Esophagus squamous epithelium (tissue), 5 donors: ENCODE results near the gene MARCHF2. TPM values are rescaled to one million over a fixed set of nuclear protein-coding genes. Genes with fewer than 3 reads are reported as not detected.
"Not testable (repeated sequence)": the region's sequence is repeated elsewhere in the genome, so short reads cannot be mapped to it uniquely, and the experiment has no call there.

Experiments used
- DNase-seq: peaks from one replicate; lab custom pipeline; 2025; lab: John Stamatoyannopoulos, UW
- H3K27ac ChIP-seq, 4 donors: fragments of 200-600 bp; sonication (generic); one replicate each; pipeline ENCODE4 v1.5.1; 2016 to 2019; ENCODE audit warnings: mild to moderate bottlenecking in 1 of 4
- H3K27me3 ChIP-seq, 4 donors: fragments of 200-600 bp; sonication (generic); 1 replicate in 3 of 4; 2 replicates in 1 of 4; pipeline versions ENCODE4 v1.5.1 to v1.6.0; 2017 to 2021; ENCODE audit warnings: antibody characterized with exemption in 1 of 4
- H3K36me3 ChIP-seq, 3 donors: fragments of 200-600 bp; sonication (generic); one replicate each; pipeline ENCODE4 v1.5.1; 2016 to 2019
- H3K4me1 ChIP-seq, 3 donors: fragments of 200-600 bp; sonication (generic); one replicate each; pipeline ENCODE4 v1.5.1; 2017 to 2019
- H3K4me3 ChIP-seq, 4 donors: fragments of 200-600 bp; sonication (generic); 1 replicate in 3 of 4; 2 replicates in 1 of 4; pipeline ENCODE4 v1.5.1; 2016 to 2019; ENCODE audit warnings: mild to moderate bottlenecking in 2 of 4, moderate library complexity in 1 of 4
- H3K9me3 ChIP-seq, 3 donors: fragments of 200-600 bp; sonication (generic); one replicate each; pipeline ENCODE4 v1.5.1; 2016 to 2019
- POLR2A ChIP-seq, 4 donors: fragments of 450-650 bp; IDR thresholded peaks; one replicate each; pipeline ENCODE4 v1.6.1; 2017; ENCODE audit warnings: antibody characterized with exemption in 4 of 4, mild to moderate bottlenecking in 4 of 4, moderate library complexity in 3 of 4
- WGBS, 2 donors: methylation state at CpG; one replicate each; pipeline ENCODE4 v1.1.5; 2018; 5-methylcytosine and 5-hydroxymethylcytosine counted together
- intact Hi-C: fragments of 100-400 bp; cut with DNase I; formaldehyde crosslinking; loops from one replicate; pipeline ENCODE4 v1.15.0; 2022
- total RNA-seq, 4 donors: library from RNA; depleted of rRNA; stranded (reverse); fragments of >200 nt; gene quantifications; one replicate each; pipeline ENCODE4 v1.1.0, GENCODE V29; 2016
- TF ChIP-seq, protein P1 (sequence below), 6 experiments: fragments of 450-650 bp in 4 of 6; fragments of 200-600 bp in 2 of 6; sonication (generic) in 2 of 6; IDR thresholded peaks; one replicate each; pipeline ENCODE4 v1.5.1; 2016 to 2019; ENCODE audit warnings: antibody characterized with exemption in 6 of 6, mild to moderate bottlenecking in 4 of 6, moderate library complexity in 4 of 6
- donor health status: DM: yes; HTN: yes; CAD: no.

MARCHF2 gene
- total RNA-seq, 4 donors from 2014 or later = 34.5 to 78.9 (median 61.7) TPM

DNA sequence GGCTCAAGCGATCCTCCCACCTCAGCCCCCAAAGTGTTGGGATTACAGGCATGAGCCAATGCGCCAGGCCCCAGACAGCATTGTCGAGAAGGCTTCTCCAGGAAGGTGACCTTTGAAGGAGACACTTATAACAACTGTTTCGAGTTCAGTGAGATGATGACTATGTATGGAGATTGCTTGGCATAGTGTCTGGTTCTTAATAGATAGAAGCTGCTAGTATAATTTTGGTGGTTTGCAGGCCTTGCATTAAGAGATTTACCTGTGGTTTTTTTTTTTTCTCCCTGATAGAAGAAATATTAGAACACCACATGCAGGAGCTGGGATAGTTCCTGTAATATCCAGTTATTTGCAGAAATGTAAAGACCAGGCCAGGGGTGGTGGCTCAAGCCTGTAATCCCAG lies 3.7 kb downstream of the MARCHF2 start:
- Histone ChIP-seq H3K4me1 (peaks cover 6 to 60% (median 38%) of the 10 kb centered on the region in 3 donors), H3K9me3 (no peaks in the 10 kb centered on the region), H3K4me3 (no peak overlapping the region), H3K27ac (peak overlapping the region in 3 of 4 donors; percentile 38 to 55 (median 39)), H3K27me3 (no peaks in the 10 kb centered on the region), H3K36me3 (peaks cover 0 to 3% (median 0%) of the 10 kb centered on the region in 3 donors)
- intact Hi-C loops = no loop called here
- 66 to 75% methylated on average over 2 to 4 of the region's 4 CpGs for WGBS, 2 donors
- TF ChIP-seq, protein P1, sequence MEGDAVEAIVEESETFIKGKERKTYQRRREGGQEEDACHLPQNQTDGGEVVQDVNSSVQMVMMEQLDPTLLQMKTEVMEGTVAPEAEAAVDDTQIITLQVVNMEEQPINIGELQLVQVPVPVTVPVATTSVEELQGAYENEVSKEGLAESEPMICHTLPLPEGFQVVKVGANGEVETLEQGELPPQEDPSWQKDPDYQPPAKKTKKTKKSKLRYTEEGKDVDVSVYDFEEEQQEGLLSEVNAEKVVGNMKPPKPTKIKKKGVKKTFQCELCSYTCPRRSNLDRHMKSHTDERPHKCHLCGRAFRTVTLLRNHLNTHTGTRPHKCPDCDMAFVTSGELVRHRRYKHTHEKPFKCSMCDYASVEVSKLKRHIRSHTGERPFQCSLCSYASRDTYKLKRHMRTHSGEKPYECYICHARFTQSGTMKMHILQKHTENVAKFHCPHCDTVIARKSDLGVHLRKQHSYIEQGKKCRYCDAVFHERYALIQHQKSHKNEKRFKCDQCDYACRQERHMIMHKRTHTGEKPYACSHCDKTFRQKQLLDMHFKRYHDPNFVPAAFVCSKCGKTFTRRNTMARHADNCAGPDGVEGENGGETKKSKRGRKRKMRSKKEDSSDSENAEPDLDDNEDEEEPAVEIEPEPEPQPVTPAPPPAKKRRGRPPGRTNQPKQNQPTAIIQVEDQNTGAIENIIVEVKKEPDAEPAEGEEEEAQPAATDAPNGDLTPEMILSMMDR (IDR thresholded peaks at IDR 0.05) = no peak
- TF ChIP-seq POLR2A (IDR thresholded peaks at IDR 0.05) = no peak
- DNase-seq = no peak

DNA sequence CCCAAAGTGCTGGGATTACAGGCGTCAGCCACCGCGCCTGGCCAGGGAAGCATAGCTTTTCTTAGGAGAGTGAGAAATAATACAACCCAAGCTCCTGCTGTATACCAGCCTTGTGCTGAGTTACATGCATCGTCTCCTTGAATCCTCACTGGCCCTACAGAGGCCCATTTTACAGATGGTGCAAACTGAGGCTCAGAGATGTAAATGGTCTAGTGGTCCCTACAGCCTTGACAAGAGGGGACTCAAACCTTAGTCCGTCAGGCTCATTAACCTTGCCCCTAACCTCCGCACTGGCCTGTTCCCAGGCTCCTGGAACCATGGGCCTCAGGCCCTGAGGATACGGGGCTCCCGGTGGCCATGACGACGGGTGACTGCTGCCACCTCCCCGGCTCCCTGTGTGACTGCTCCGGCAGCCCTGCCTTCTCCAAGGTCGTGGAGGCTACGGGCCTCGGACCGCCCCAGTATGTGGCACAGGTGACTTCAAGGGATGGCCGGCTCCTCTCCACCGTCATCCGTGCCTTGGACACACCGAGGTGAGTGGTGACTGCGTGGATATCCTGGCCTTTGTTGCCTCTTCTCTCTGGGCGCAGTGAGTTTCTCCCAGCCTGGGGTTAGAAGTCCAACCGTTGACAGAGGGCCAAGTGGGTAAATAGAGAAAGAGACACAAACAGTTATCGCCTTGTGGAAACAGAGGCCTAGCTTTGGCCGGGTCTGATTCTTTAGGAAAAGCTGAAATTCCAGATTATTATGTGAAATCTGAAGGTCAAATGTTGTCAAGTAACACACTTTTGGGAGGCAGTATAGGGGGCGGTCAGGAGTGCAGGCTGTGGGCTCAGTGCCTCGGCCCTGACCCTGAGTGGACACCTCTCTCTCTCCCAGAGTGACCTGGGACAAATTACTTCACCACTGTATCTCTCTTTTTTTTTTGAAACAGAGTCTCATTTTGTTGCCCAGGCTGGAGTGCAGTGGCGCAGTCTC lies 8.7 kb downstream of the MARCHF2 start:
- no peak overlapping the region for H3K4me3 ChIP-seq
- DNase-seq = no peak
- intact Hi-C loops = no loop called here
- 89 to 92% methylated on average over 8 to 27 of the region's 28 CpGs for WGBS, 2 donors
- H3K9me3 ChIP-seq = no peaks in the 10 kb centered on the region
- peaks cover 15 to 44% (median 29%) of the 10 kb centered on the region in 3 donors for H3K4me1 ChIP-seq
- H3K36me3 ChIP-seq = peaks cover 0 to 20% (median 0%) of the 10 kb centered on the region in 3 donors
- TF ChIP-seq, protein P1 (IDR thresholded peaks at IDR 0.05) = no peak
- no peak for TF ChIP-seq POLR2A (IDR thresholded peaks at IDR 0.05)
- no peak overlapping the region for H3K27ac ChIP-seq
- no peaks in the 10 kb centered on the region for H3K27me3 ChIP-seq

DNA sequence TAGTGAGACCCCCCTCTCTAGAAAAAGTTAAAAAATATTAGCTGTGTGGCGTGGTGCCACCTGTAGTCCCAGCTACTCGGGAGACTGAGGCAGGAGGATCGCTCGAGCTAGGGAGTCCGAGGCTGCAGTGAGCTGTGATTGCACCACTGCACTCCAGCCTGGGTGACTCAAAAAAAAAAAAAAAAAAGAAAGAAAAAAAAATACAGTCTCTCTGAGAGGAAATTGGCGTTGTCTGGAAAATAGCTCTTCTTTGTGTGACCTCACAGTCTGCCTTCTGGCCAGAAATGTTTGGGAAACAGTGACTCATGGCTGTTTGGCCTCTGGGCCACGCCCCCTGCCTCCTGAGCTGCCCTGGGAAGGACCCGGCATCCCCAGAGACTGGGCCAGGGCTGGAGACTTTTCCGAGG lies 10.7 kb downstream of the MARCHF2 start:
- Histone ChIP-seq H3K9me3 (no peaks in the 10 kb centered on the region), H3K4me1 (peaks cover 8 to 23% (median 14%) of the 10 kb centered on the region in 3 donors), H3K27ac (peak overlapping the region; percentile 64 to 91 (median 82)), H3K27me3 (no peaks in the 10 kb centered on the region), H3K36me3 (peaks cover 0 to 38% (median 0%) of the 10 kb centered on the region in 3 donors), H3K4me3 (peak overlapping the region in 2 of 4 donors; percentile 1 to 42)
- intact Hi-C loops = no loop called here
- TF ChIP-seq POLR2A (IDR thresholded peaks at IDR 0.05) = peak in 1 of 4 donors; percentile 19
- TF ChIP-seq, protein P1 (IDR thresholded peaks at IDR 0.05) = no peak
- 9 to 14% methylated on average over 6 to 9 of the region's 9 CpGs for WGBS, 2 donors
- DNase-seq = no peak

DNA sequence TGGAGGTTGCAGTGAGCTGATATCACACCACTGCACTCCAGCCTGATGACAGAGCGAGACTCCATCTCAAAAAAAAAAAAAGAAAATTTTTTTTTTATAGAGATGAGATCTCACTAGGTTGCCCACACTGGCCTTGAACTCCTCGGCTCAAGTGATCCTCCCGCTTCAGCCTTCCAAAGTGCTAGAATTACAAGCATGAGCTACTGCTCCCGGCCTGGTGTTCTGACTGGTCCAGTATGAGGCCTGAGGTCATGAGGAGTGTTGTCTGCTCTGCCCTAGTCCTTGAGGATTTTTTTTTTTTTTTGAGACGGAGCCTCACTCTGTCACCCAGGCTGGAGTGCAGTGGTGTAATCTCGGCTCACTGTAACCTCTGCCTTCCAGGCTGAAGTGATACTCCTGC lies 12.2 kb downstream of the MARCHF2 start:
- Histone ChIP-seq H3K27ac (peak overlapping the region in 1 of 4 donors; percentile 85), H3K4me1 (peaks cover 8 to 21% (median 14%) of the 10 kb centered on the region in 3 donors), H3K36me3 (peaks cover 0 to 49% (median 0%) of the 10 kb centered on the region in 3 donors)
- 88 to 92% methylated on average over 6 of the region's 6 CpGs for WGBS, 2 donors
- DNase-seq, H3K27me3 ChIP-seq, intact Hi-C loops, H3K9me3 ChIP-seq, H3K4me3 ChIP-seq: not testable (repeated sequence)

DNA sequence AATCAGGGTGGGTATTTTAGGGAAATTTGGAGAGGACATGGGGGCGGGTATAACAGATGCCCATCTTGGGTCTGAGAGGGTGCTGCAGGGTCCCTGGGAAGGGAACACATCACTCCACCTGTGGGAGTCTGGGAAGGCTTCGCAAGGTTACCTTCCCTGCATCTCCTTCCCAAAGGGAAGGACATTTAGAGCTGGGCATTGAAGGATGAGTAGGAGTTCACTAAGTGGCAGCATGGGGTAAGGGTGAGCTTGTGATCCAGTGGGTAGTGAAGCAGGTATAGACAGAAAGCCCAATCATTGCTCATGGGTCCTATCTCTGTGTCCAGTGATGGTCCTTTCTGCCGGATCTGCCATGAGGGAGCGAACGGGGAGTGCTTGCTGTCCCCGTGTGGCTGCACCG lies 13.2 kb downstream of the MARCHF2 start:
- H3K27ac ChIP-seq = no peak overlapping the region
- peaks cover 8 to 21% (median 14%) of the 10 kb centered on the region in 3 donors for H3K4me1 ChIP-seq
- intact Hi-C loops = no loop called here
- DNase-seq = no peak
- H3K36me3 ChIP-seq = peaks cover 5 to 58% (median 5%) of the 10 kb centered on the region in 3 donors
- H3K4me3 ChIP-seq = no peak overlapping the region
- H3K27me3 ChIP-seq = no peaks in the 10 kb centered on the region
- TF ChIP-seq, protein P1 (IDR thresholded peaks at IDR 0.05) = no peak
- no peak for TF ChIP-seq POLR2A (IDR thresholded peaks at IDR 0.05)
- no peaks in the 10 kb centered on the region for H3K9me3 ChIP-seq
- 86 to 87% methylated on average over 2 to 7 of the region's 7 CpGs for WGBS, 2 donors
